Subcutaneous preadipocyte (primary cell): ENCODE results near the gene CCDC15. TPM values are rescaled to one million over a fixed set of nuclear protein-coding genes. Genes with fewer than 3 reads are reported as not detected.

Source experiments
- total RNA-seq: library from RNA; depleted of rRNA; stranded (reverse); fragments of >200 nt; gene quantifications from 2 replicates; pipeline ENCODE4 v1.2.3, GENCODE V29; 2012

CCDC15 gene
- total RNA-seq = 3.3 and 7.0 TPM in 2 replicates

GRCh38 chr11:124953753-124954589 is at the start of gene CCDC15:
CCDC15 (plus strand) TSS chr11:124954202; CDS start chr11:124954733, 531 bp downstream.

GRCh38 chr11:124918950-124919349 is 35.1 kb upstream of the CCDC15 start, which contains the start of gene HEPN1:
HEPN1 (plus strand) TSS chr11:124919250.

GRCh38 chr11:124935548-124936514 is 18.2 kb upstream of the CCDC15 start, which contains the start of gene HEPACAM:
HEPACAM (minus strand) TSS chr11:124936047; CDS start chr11:124936006, 41 bp downstream.

GRCh38 chr11:125062931-125063428 is 109.0 kb downstream of the CCDC15 start, which contains the start of gene SLC37A2:
SLC37A2 (plus strand) TSS chr11:125063305; CDS start chr11:125063368, 63 bp downstream.

Other genes starting within 250 kb of the CCDC15 start
- 1.4 TPM in 1 of 2 replicates, not detected in the other for gene NRGN, start 214.3 kb upstream of the CCDC15 start, total RNA-seq
- gene VSIG2, start 201.9 kb upstream of the CCDC15 start, total RNA-seq = not detected in 2 replicates
- under 0.01 and 0.39 TPM in 2 replicates for gene ESAM, start 191.9 kb upstream of the CCDC15 start, total RNA-seq
- 6.6 and 11.1 TPM in 2 replicates for gene MSANTD2, start 153.8 kb upstream of the CCDC15 start, total RNA-seq
- gene ROBO3, start 88.8 kb upstream of the CCDC15 start, total RNA-seq = 13.2 and 13.7 TPM in 2 replicates
- gene ROBO4, start 56.3 kb upstream of the CCDC15 start, total RNA-seq = 7.7 and 26.6 TPM in 2 replicates
- 0.20 TPM in 1 of 2 replicates, not detected in the other for gene HEPN1, start 35.0 kb upstream of the CCDC15 start, total RNA-seq
- gene HEPACAM, start 18.2 kb upstream of the CCDC15 start, total RNA-seq = not detected in 2 replicates
- gene SLC37A2, start 109.1 kb downstream of the CCDC15 start, total RNA-seq = 0.73 and 3.1 TPM in 2 replicates
- 21.5 and 25.7 TPM in 2 replicates for gene TMEM218, start 157.4 kb downstream of the CCDC15 start, total RNA-seq
- under 0.01 and 0.20 TPM in 2 replicates for gene PKNOX2, start 210.5 kb downstream of the CCDC15 start, total RNA-seq